Activated T-cell treated with anti-CD3 and anti-CD28 coated beads for 48 hours (primary cell): Measurements from ENCODE around the gene AK2.

Experiments used
- DNase-seq: peaks from one replicate; pipeline ENCODE4 v3.0.0-alpha.2; 2020; ENCODE audit warnings: low read depth

AK2 gene

GRCh38 chr1:33022650-33023200 lies 14.0 kb downstream of the AK2 start:
- no peak for DNase-seq

DNA sequence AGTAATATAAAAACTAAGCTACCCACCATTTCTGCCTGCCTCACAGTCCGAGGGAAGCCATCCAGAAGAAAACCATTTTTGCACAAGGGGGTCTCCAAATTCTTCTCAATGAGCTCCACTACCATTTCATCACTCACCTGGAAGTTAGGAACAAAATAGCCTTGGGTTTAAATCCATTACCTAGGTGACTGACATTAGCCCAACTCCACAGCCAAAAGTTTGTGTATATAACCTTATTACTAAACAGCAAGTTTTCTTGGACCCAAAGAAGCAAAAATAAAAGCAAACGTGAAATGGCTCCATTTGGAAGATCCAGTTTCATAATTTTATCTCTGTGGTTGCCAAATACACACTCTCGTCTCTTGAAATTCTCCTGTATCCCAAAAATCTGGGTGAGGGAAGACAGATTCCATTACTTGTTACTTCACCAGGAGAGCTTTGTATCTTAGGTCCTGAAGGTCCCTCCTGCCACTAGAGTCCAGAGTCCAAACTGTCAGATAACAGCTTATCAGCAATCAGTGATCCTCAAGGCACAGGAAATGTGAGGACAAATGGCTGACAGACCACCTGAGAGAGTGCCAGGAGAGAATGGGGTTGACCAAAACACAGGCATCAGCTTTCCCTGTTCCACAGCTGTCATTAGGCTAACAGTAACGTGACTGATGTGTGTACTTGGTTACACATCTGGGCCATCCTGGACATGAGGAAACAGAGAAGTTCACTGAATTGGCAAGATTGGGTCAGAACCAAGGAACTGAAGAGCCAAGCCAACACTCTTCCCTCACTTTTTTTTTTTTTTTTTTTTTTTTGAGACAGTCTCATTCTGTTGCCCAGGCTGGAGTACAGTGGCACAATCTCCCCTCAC lies 14.9 kb downstream of the AK2 start:
- no peak for DNase-seq

DNA sequence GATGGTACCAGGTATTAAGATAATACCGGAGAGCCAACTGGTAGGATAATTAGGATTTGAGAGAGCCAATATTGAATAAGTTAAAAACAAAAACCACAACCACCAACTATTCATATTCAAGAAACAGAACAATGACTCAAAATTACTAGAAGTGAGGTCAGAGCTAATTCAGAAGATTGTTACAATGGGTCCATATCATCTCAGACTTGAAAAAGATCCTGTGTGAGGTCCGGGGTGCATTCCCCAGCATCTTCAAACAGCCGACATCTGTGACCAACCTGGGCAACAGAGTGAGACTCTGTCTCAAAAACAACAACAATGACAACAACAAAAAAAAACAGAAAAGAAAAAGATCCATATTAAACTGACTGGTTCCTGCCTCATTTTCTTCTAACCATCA lies 18.6 kb downstream of the AK2 start:
- no peak for DNase-seq

DNA sequence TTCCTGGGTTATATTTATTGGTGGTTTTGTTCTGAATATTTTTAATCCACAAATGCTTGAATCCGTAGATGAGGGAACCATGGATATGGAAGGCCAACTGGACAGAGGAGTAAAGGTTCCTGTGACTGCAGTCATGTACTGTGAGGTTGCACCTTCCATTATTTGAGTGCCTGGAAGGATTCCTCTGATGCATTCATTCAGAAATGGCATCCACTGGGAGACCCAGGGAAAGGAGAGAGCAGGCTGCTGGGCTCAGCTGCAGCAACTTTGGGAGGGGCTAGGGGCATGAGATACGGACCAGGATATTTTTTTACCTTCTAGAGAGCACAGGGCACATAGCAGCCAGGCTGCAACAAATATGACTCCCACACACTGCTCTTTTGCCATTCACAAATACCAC lies 19.5 kb downstream of the AK2 start:
- DNase-seq, result no peak

DNA sequence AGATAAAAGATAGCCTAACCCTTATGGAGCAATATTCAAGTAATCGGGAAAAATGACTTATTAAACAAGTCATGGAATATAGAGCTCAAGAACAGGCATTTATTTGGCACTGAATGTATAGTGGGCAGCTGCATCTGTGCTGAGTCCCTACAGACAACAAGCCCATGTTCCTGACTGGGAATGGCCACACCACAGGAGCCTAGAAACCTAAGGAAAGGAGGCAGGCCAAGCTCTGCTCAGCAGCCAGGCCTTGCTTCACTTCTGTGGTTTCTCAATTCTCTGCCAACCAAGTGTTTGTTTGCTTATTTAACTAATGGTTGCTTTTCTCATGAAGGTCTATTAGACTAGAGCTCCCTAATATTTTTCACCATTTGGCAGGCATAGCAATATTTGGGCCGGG lies 21.5 kb downstream of the AK2 start:
- DNase-seq, result no peak

- DNase-seq, result no peak
These were observed 22.1 kb downstream of the AK2 start for GRCh38 chr1:33014464-33015163.

DNA sequence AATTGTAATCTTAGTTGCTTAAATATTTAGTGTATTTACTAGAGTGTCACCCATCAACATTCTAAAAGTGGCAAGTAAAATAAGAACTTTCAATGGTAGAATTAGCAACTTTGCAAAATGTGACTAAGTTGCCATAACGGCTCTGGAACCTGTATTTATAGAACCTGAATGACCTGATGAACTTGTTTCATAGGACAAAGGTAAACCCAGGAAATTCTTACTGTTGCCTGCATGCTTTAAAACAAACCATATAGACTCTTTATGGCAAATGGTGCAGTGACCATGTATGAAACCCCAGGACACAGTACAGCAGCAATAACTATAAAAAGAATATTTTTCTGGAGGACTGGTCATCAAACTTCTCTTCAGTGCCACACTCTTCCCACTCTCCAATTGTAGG lies 22.9 kb downstream of the AK2 start:
- no peak for DNase-seq

GRCh38 chr1:33012165-33012564 lies 24.5 kb downstream of the AK2 start:
- no peak for DNase-seq

GRCh38 chr1:33010932-33011731 lies 25.6 kb downstream of the AK2 start:
- DNase-seq, result no peak

GRCh38 chr1:33009561-33009960 lies 27.1 kb downstream of the AK2 start:
- no peak for DNase-seq

DNA sequence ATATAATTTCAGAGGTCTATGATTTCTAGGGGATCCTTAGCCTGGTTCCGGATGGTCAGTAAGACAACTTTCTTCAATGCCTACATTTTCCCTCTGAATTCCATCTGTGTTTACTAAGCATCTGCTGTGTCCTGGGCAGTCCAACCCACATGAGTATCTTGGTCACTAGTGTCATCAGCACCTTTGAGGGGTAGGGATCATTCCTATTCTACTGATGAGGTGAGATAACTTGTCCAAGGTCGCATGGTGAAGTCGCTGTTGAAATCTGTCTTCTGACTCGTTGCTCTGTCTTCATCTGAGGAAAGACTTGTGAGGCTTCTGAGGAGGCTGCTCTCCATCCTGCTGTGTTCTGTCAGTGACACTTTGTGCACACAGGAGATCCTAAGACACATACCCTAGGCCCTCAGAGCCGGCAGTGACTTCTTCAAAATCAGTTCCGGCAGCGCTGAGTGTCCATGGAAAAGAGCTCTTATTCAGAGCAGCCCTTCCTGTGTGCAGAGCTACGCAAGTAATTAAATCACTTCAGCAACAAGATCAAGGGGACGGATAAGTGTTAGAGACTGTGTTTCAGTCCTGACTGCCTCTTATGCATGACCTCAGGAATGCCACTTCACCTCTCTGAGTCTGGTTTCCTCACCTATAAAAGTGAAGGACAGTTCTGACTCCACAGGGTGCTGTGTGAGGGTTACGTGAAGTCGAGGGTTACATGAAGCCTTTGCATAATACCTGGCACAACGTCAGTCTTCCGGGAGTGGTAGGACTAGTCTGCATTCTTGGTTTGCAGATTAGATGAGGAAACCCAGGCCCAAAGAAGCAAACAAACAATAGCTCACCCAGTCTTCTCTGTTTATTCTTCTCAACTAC lies 28.4 kb downstream of the AK2 start:
- DNase-seq, result no peak

DNA sequence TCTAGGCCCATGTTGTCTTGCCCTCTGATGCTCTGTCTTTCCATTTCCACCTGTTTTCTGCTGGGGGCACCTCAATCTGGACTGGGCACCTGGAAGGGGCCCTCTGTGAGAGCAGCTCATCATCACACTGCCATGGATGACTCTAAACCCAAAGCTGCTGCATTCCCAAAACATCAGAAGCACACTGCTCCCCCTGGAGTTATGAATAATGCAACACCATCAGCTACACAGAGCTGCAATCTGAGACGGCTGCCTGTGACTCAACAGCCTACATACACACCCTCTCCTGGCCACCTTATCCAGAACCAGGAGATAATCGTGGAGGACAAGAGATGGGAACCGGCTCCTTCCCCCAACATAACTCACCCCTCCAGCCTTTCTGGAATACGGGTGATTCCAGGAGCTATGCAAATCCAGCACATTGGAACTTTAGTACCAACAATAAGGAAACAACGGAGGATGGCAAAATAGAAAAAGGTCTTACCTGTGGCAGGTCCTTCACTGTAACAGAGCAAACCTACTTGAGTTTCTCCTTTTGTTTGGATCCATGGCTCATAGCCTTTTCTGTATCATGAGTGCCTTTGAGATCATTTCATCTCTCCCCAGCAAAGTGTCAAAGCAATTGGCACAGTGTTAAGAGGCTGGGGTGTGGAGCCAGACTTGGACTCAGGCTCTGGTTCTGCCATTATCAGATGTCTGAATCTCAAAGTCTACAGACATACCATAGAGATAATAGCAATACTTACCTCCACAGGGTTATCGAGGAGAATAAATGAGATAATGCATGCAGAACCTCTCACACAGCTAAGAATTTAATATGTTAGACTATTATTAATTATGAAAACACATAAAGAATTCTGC lies 29.3 kb downstream of the AK2 start:
- no peak for DNase-seq

GRCh38 chr1:33005838-33006421 lies 30.8 kb downstream of the AK2 start:
- DNase-seq, result no peak

- no peak for DNase-seq
These were observed 31.4 kb downstream of the AK2 start for GRCh38 chr1:33005117-33005837.

- DNase-seq, result no peak
These were observed 32.1 kb downstream of the AK2 start for GRCh38 chr1:33004613-33005012.

- no peak for DNase-seq
These were observed 33.0 kb downstream of the AK2 start for GRCh38 chr1:33003657-33004056.

- DNase-seq, result no peak
These were observed 34.7 kb downstream of the AK2 start for GRCh38 chr1:33002006-33002405.

DNA sequence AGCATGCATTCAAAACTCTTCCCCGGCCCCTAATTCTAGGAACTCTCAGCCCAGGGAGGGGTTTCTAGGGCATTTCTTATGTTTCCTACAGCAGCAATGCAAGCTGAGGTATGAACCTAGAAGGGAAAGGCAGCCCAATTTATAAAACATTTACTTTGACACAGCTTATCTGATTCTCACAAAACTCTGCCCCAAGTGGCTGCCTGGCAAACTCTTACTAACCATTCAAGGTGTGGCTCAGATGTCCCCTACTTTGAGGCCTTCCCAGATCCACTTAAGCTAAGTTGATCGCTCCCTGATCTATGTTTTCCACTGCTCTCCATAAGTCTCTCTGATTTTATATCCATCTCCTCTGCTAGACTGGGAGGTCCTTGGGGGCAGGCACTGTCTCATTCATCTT lies 35.4 kb downstream of the AK2 start:
- no peak for DNase-seq

DNA sequence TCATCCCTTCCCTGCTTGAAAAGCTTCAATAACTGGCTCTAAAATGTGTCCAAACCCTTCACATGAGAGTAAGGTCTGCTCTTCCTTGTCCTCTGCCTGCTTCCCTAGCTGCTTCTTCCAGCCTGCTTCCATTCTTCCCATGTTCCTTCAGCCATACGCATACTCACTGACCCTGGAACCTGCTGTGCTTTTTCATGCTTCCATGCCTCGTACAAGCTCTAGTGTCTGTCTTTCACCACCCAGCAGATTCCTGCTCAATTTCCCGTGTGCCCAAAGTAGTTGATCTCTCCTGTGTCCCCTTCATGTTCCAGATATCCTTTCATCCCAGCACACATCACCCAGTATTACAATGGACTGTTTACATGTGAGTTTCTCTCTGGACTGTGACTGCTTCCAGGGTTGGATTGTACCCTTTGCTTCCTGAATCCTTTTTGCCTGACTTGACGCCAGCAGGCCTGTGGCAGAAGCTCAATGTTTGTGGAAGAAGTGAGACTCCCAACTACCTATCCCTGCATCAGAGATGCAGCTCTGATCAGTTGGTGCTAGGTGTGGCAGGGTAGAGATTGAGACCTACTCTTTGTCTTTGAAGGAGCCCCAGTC lies 36.2 kb downstream of the AK2 start:
- DNase-seq, result no peak
